ENCODE data around the gene DYSF.

DNA sequence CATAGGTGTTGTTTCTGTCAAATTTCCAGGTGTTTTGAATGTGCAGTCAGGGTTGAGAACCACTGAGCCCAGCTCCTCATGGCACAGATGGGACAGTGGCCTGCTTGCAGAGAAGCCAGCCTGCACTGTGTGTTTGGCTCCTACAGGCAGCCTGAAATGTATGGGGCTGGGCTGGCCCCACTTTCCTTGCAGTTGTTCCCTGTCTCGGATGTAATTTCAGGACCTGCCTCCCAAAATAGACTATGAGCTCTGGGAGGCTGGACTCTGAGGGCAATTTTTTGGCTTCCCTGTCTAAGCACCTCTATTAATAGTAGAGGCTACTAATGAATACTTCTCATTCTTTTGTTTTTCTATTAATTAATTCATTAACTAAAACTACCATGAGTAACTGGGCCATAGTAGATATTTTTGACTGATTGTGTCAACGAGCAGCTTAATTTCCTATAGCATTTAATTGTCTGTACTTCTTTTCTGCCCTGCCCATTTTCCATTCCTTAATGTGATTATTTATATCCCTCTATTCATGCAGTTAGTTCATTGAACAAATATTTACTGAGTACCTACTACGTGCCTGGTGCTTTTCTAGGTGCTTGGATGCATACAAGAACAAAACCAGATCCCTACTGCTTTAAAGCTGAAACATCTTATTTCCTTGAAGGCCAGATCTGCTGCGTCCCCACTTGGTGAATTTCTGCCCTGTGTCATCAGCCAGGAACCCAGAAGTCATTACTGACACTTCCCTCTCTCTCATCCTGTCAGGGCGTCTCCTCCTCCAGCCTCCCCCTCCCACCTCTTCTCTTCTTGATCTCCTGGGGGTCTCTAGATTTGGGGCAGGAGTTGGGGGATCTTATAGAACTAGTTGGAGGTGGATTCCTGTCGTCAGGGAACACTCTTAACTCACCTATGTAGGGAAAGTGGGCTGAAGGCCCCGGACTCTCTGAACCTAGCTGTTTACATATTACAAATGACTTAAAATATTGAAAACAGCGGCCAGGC, 16.3 kb downstream of the DYSF start:
- no peak for TF ChIP-seq POLR2A (IDR thresholded peaks at IDR 0.05)
- TF ChIP-seq, protein P1, sequence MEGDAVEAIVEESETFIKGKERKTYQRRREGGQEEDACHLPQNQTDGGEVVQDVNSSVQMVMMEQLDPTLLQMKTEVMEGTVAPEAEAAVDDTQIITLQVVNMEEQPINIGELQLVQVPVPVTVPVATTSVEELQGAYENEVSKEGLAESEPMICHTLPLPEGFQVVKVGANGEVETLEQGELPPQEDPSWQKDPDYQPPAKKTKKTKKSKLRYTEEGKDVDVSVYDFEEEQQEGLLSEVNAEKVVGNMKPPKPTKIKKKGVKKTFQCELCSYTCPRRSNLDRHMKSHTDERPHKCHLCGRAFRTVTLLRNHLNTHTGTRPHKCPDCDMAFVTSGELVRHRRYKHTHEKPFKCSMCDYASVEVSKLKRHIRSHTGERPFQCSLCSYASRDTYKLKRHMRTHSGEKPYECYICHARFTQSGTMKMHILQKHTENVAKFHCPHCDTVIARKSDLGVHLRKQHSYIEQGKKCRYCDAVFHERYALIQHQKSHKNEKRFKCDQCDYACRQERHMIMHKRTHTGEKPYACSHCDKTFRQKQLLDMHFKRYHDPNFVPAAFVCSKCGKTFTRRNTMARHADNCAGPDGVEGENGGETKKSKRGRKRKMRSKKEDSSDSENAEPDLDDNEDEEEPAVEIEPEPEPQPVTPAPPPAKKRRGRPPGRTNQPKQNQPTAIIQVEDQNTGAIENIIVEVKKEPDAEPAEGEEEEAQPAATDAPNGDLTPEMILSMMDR (IDR thresholded peaks at IDR 0.05) = no peak

All from esophagus squamous epithelium (tissue), 4 donors.